ENCODE results near the gene RAB22A.
A peak's percentile ranks its signal among the peaks of the same experiment; 100 is the strongest.

The RAB22A gene

DNA sequence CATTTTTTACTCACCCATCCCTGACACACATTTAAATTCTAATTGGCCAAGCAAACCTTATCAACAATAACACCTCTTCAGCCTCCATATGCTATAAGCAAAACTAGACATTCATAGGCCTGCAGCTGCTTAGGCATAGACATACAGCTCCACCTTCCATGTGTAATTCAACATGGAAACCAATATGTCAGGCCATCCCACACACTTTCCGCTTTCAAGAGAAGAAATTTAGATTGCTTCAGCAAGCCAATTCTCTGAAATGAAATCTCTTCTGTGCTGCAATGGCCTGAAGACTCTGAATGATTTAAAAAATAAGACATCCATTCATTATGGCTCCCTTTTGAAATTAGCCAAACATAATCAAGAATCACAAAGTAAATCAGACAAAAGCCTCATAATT is 4.5 kb upstream of the RAB22A start:
- Histone ChIP-seq H3K9ac (ENCODE audit: low read depth, low read length) (no peak overlapping the region), H3K27me3 (ENCODE audit: control insufficient read depth, insufficient read depth, low read length) (no peaks in the 10 kb centered on the region), H3K27ac (ENCODE audit: low read depth, low read length) (no peak overlapping the region), H3K4me3 (ENCODE audit: low read depth, low read length) (no peak overlapping the region), H3K9me3 (ENCODE audit: control insufficient read depth, insufficient read depth, low read length) (no peaks in the 10 kb centered on the region), H3K36me3 (ENCODE audit: control insufficient read depth, insufficient read depth, low read length) (peaks cover 10% of the 10 kb centered on the region; the same call in 1 of the 2 replicates), H3K4me1 (ENCODE audit: control insufficient read depth, insufficient read depth, low read length) (peaks cover 6% of the 10 kb centered on the region; the same call in 1 of the 2 replicates)

DNA sequence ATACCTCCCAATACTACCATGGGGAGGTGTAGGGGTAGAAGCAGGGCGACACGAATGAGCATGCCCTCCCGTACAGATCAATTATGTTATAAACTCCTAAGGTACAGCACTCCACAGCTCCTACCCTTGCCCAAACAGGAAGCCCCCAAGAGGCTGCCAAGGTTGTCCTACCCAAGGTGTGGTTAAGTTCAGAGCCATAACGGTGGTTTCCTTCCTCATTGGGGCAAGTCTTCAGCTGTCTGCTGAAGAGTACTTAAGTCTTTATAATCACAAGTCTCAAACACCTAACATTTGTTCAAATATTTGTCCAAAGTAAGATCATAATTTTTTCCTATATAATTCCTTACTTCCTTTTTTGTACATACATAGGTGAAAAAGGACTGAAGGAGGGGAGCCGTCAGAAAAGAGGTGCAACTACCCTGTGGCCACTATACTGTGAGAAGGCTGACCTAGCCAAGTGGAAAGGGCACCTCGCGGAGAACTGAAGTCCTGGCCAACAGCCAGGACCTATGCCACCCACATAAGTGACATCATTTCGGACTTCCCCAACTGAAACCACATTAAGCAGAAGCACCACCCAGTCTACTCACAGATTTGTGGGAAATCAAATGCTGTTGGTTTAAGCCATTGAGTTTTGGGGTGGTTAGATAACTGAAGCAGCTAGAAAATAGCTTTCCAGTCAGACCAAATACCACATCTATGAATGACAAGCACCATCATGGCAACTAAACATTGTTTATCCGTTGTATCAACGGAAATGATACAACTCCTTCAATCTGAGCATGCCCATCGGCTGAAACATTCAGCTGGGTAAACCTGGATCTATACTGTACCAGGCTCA is 2.9 kb upstream of the RAB22A start:
- Histone ChIP-seq H3K36me3 (ENCODE audit: control insufficient read depth, insufficient read depth, low read length) (peaks cover 15% of the 10 kb centered on the region), H3K9ac (ENCODE audit: low read depth, low read length) (no peak overlapping the region), H3K9me3 (ENCODE audit: control insufficient read depth, insufficient read depth, low read length) (no peaks in the 10 kb centered on the region), H3K4me1 (ENCODE audit: control insufficient read depth, insufficient read depth, low read length) (peaks cover 6% of the 10 kb centered on the region), H3K4me3 (ENCODE audit: low read depth, low read length) (no peak overlapping the region), H3K27ac (ENCODE audit: low read depth, low read length) (no peak overlapping the region), H3K27me3 (ENCODE audit: control insufficient read depth, insufficient read depth, low read length) (no peaks in the 10 kb centered on the region)

DNA sequence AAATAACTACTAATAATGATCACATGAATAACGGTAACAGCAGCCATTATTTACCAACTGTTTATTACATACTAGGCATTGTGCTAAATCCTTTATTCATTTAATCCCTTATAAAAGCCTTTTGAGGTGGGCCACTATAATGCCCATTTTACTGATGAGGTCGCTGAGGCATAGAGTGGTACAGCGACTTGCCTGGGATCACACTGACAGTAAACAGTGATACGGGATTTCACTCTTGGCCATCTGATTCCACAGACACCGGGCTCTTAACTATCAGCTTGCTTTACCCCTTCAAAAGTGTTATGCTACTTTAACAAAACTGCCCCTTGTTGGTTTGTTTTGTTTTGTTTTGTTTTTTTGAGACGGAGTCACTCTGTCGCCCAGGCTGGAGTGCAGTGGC is 2.2 kb upstream of the RAB22A start:
- no peak overlapping the region for H3K9ac ChIP-seq (ENCODE audit: low read depth, low read length)
- H3K27ac ChIP-seq (ENCODE audit: low read depth, low read length), result no peak overlapping the region
- no peaks in the 10 kb centered on the region for H3K9me3 ChIP-seq (ENCODE audit: control insufficient read depth, insufficient read depth, low read length)
- H3K27me3 ChIP-seq (ENCODE audit: control insufficient read depth, insufficient read depth, low read length), result no peaks in the 10 kb centered on the region
- H3K36me3 ChIP-seq (ENCODE audit: control insufficient read depth, insufficient read depth, low read length), result peaks cover 17% of the 10 kb centered on the region
- peaks cover 6% of the 10 kb centered on the region for H3K4me1 ChIP-seq (ENCODE audit: control insufficient read depth, insufficient read depth, low read length)
- no peak overlapping the region for H3K4me3 ChIP-seq (ENCODE audit: low read depth, low read length)

DNA sequence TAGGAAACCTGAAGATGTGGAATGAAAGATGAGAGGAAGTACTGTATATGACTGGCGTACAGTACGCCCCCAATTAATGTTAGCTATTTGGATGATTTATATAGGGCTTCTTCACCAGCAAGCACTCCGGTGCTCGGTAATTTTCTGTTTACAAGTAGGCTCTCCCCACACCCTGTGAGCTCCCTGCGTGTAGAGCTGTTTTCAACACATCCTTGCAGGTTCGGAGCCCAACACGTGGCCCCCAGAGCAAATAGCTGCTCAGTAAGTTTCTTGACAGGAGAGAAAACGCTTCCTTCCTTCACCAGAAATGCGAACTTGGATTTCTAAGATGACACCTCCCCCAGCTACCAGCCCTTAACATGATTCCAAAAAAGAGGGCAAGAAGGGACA is 1.2 kb upstream of the RAB22A start:
- Histone ChIP-seq H3K9me3 (ENCODE audit: control insufficient read depth, insufficient read depth, low read length) (no peaks in the 10 kb centered on the region), H3K27me3 (ENCODE audit: control insufficient read depth, insufficient read depth, low read length) (no peaks in the 10 kb centered on the region), H3K4me1 (ENCODE audit: control insufficient read depth, insufficient read depth, low read length) (peaks cover 6% of the 10 kb centered on the region), H3K4me3 (ENCODE audit: low read depth, low read length) (peak overlapping the region; percentile 86), H3K36me3 (ENCODE audit: control insufficient read depth, insufficient read depth, low read length) (peaks cover 24% of the 10 kb centered on the region), H3K27ac (ENCODE audit: low read depth, low read length) (no peak overlapping the region), H3K9ac (ENCODE audit: low read depth, low read length) (no peak overlapping the region)

DNA sequence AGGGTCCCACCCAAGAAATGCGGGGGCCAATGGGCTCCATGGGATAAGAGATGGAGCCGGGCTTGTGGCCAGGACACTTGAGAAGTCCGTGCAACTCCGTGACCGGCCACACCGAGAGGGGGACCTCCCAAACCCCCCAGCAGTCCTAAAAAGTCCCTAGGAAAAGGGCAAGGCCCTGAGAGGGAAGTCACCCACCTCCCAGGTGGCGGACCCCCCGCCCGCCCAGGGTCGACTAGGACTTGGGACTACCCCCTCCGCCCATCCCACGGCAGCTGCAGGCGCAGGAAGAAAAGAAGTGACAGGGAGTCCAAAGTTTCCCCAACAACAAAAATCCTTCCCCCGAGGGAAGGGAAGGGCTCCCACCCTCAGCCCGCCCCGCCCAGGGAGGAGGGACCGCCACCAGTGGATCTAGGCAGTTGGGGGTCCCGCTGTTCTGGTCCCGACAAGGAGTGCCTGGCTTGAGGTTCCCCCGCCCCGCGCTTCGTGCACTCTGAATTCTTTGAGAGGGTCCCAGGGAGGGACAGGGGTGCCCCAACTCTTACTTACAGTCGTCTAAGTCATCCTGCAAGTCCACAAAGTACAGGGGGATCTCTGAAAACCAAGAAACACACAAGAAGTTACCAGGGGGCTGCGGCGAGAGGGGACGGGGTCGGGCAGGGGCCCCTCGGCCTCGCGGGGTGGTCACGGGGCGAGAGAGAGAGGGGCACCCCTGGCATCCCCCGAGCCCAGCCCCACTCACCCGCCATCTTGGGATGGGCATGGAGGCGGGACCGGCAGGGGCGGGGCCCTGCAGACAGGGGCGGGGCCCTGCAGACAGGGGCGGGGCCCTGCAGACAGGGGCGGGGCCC is 611 bp upstream of the RAB22A start:
- H3K9ac ChIP-seq (ENCODE audit: low read depth, low read length), result peak overlapping the region; percentile 72
- H3K4me3 ChIP-seq (ENCODE audit: low read depth, low read length), result peak overlapping the region; percentile 86
- H3K9me3 ChIP-seq (ENCODE audit: control insufficient read depth, insufficient read depth, low read length), result no peaks in the 10 kb centered on the region

DNA sequence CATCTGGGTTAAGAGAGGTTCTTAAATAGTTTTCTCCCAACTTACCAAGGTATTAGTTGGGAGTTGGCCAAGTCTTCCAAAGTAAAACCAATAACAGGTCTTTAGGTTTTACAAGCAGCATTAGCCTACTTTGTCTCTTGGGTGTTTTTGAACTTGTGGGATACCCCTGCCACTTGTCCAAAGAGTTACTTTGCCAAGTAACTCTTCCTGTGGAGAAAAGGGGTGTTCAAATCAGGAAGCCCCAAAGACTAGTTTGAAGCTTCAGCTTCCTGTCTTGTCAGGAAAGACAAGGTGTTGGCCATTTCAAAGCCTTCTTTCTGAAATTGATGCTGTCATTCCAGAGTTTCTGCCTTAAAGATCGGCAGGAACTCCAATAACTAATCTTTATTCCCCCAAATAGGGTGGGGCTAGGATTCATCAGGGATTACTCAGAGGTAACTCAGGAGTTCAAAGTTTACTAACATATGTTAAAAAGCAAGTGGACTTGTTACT is 822 bp downstream of the RAB22A start:
- Histone ChIP-seq H3K27ac (ENCODE audit: low read depth, low read length) (no peak overlapping the region), H3K36me3 (ENCODE audit: control insufficient read depth, insufficient read depth, low read length) (peaks cover 34% of the 10 kb centered on the region), H3K9me3 (ENCODE audit: control insufficient read depth, insufficient read depth, low read length) (no peaks in the 10 kb centered on the region), H3K4me1 (ENCODE audit: control insufficient read depth, insufficient read depth, low read length) (peaks cover 6% of the 10 kb centered on the region), H3K4me3 (ENCODE audit: low read depth, low read length) (peak overlapping the region; percentile 90), H3K9ac (ENCODE audit: low read depth, low read length) (peak overlapping the region; percentile 14; the same call in 1 of the 2 replicates), H3K27me3 (ENCODE audit: control insufficient read depth, insufficient read depth, low read length) (no peaks in the 10 kb centered on the region)

More for the DNA sequence above, 611 bp upstream of the RAB22A start:
- Histone ChIP-seq H3K4me1 (ENCODE audit: control insufficient read depth, insufficient read depth, low read length) (peaks cover 6% of the 10 kb centered on the region), H3K27ac (ENCODE audit: low read depth, low read length) (peak overlapping the region; percentile 67), H3K27me3 (ENCODE audit: control insufficient read depth, insufficient read depth, low read length) (no peaks in the 10 kb centered on the region), H3K36me3 (ENCODE audit: control insufficient read depth, insufficient read depth, low read length) (peaks cover 30% of the 10 kb centered on the region)

DNA sequence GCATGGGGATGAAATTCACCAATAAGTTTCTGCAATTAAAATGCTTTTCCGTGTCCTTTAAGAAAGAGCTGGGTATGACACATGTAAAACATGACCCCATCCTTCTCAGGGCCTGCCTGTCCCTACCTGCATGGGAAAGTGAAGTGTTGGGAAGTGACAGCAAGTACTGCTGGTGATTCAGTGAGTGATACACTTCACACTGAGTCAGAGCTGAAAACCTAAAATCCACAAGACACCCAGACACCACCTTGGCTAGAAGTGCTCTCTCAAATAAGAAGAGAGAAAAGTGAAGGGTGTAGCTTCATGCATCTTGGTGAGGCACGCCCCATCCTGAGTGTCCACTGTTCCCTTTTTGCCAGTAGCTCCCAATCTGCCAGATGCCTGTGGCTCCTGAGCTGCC is 3.3 kb downstream of the RAB22A start:
- H3K27me3 ChIP-seq (ENCODE audit: control insufficient read depth, insufficient read depth, low read length), result no peaks in the 10 kb centered on the region
- H3K27ac ChIP-seq (ENCODE audit: low read depth, low read length), result no peak overlapping the region
- peaks cover 40% of the 10 kb centered on the region for H3K36me3 ChIP-seq (ENCODE audit: control insufficient read depth, insufficient read depth, low read length)
- no peak overlapping the region for H3K4me3 ChIP-seq (ENCODE audit: low read depth, low read length)
- no peak overlapping the region for H3K9ac ChIP-seq (ENCODE audit: low read depth, low read length)
- H3K9me3 ChIP-seq (ENCODE audit: control insufficient read depth, insufficient read depth, low read length), result no peaks in the 10 kb centered on the region
- peaks cover 6% of the 10 kb centered on the region for H3K4me1 ChIP-seq (ENCODE audit: control insufficient read depth, insufficient read depth, low read length)

DNA sequence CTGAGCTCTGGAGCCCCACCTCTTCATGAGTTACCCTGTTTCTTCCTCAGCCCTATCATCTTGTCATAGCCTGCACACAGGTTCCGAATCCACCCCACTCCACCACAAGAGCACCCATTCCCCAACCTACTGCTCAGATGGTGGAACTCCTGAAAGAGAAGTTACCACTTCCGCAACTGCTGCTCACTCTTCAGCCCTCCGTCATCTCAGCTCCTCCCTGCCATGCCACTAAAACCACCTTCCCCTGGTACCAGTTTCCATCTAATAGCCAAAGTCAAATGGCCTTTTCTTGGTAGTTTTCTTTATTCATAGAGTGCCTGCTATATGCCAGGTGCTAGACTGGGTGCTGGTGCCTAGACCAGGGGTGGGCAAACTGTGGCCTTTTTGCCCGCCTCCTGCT is 3.9 kb downstream of the RAB22A start:
- peaks cover 2% of the 10 kb centered on the region for H3K4me1 ChIP-seq (ENCODE audit: control insufficient read depth, insufficient read depth, low read length)
- H3K9me3 ChIP-seq (ENCODE audit: control insufficient read depth, insufficient read depth, low read length), result no peaks in the 10 kb centered on the region
- H3K36me3 ChIP-seq (ENCODE audit: control insufficient read depth, insufficient read depth, low read length), result peaks cover 40% of the 10 kb centered on the region
- no peak overlapping the region for H3K9ac ChIP-seq (ENCODE audit: low read depth, low read length)
- H3K27me3 ChIP-seq (ENCODE audit: control insufficient read depth, insufficient read depth, low read length), result no peaks in the 10 kb centered on the region
- H3K27ac ChIP-seq (ENCODE audit: low read depth, low read length), result no peak overlapping the region
- H3K4me3 ChIP-seq (ENCODE audit: low read depth, low read length), result no peak overlapping the region

DNA sequence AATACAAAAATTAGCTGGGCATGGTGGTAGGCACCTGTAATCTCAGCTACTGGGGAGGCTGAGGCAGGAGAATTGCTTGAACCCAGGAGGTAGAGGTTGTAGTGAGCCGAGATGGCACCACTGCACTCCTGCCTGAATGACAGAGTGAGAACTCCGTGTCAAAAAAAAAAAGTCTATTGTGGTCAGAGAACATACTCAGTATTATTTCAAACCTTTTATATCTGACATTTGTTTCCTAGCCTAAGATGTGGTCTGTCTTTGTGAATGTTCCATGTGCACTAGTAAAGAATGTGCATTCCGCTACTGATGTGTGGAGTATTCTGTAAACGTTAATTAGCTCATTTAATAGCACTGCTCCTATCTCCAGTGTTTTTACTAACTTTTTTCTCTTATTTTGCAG is 11.7 kb downstream of the RAB22A start:
- peaks cover 6% of the 10 kb centered on the region; the same call in 1 of the 2 replicates for H3K36me3 ChIP-seq (ENCODE audit: control insufficient read depth, insufficient read depth, low read length)
- H3K9me3 ChIP-seq (ENCODE audit: control insufficient read depth, insufficient read depth, low read length), result no peaks in the 10 kb centered on the region
- H3K4me1 ChIP-seq (ENCODE audit: control insufficient read depth, insufficient read depth, low read length), result no peaks in the 10 kb centered on the region
- no peak overlapping the region for H3K4me3 ChIP-seq (ENCODE audit: low read depth, low read length)
- H3K9ac ChIP-seq (ENCODE audit: low read depth, low read length), result no peak overlapping the region
- no peaks in the 10 kb centered on the region for H3K27me3 ChIP-seq (ENCODE audit: control insufficient read depth, insufficient read depth, low read length)
- H3K27ac ChIP-seq (ENCODE audit: low read depth, low read length), result no peak overlapping the region

DNA sequence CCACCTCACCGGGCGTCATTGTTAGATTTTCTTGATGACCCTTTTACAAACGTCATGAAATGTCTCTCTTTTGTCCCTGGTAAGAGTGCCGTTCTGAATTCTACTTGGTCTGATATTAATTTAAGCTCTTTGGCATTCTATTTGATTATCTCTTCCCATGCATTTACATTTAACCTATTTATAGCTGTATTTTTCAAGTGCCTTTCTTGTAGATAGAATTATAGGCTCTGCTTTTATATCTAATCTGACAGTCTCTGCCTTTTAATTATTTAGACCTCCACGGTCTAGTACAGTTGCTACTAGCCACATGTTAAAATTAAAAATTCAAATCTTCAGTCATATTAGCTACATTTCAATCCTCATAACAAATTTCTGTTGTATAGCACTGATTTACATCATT is 12.6 kb downstream of the RAB22A start:
- no peaks in the 10 kb centered on the region for H3K4me1 ChIP-seq (ENCODE audit: control insufficient read depth, insufficient read depth, low read length)
- H3K4me3 ChIP-seq (ENCODE audit: low read depth, low read length), result no peak overlapping the region
- H3K9me3 ChIP-seq (ENCODE audit: control insufficient read depth, insufficient read depth, low read length), result no peaks in the 10 kb centered on the region
- H3K27ac ChIP-seq (ENCODE audit: low read depth, low read length), result no peak overlapping the region
- H3K36me3 ChIP-seq (ENCODE audit: control insufficient read depth, insufficient read depth, low read length), result no peaks in the 10 kb centered on the region
- no peak overlapping the region for H3K9ac ChIP-seq (ENCODE audit: low read depth, low read length)
- H3K27me3 ChIP-seq (ENCODE audit: control insufficient read depth, insufficient read depth, low read length), result no peaks in the 10 kb centered on the region

DNA sequence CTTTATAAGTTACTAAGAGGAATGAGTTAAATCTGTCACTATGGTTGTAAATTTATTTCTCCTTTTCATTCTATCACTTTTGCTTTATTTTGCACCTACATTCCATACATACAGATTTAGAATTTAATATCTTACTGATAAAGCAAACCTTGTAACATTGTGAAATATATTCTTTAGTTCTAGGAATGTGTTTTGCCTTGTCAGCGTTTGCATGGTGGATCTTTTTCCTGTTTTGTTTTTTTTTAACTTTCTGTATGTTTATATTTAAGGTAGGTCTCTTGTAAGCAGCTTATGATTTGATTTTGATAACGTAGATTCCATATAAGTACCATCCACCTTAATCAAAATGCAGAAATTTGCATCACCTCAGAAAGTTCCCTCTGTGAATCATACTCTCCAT is 16.4 kb downstream of the RAB22A start:
- no peak overlapping the region for H3K4me3 ChIP-seq (ENCODE audit: low read depth, low read length)
- H3K27me3 ChIP-seq (ENCODE audit: control insufficient read depth, insufficient read depth, low read length), result no peaks in the 10 kb centered on the region
- no peak overlapping the region for H3K27ac ChIP-seq (ENCODE audit: low read depth, low read length)
- H3K9me3 ChIP-seq (ENCODE audit: control insufficient read depth, insufficient read depth, low read length), result no peaks in the 10 kb centered on the region
- H3K9ac ChIP-seq (ENCODE audit: low read depth, low read length), result no peak overlapping the region
- no peaks in the 10 kb centered on the region for H3K36me3 ChIP-seq (ENCODE audit: control insufficient read depth, insufficient read depth, low read length)
- peaks cover 14% of the 10 kb centered on the region; the same call in 1 of the 2 replicates for H3K4me1 ChIP-seq (ENCODE audit: control insufficient read depth, insufficient read depth, low read length)

Measured in HUES48 (cell line).